Sigmoid colon (tissue), 4 donors: ENCODE measurements around the gene NCOA7.

Source experiments
- CTCF ChIP-seq, 4 experiments: fragments of 450-650 bp in 3 of 4; fragments of 200-600 bp in 1 of 4; IDR thresholded peaks; one replicate each; pipeline ENCODE4 v1.5.1; 2016 to 2019; ENCODE audit warnings: antibody characterized with exemption in 4 of 4, mild to moderate bottlenecking in 3 of 4, moderate library complexity in 2 of 4
- EP300 ChIP-seq, 4 donors: sonication (generic); formaldehyde crosslinking; IDR thresholded peaks; one replicate each; pipeline ENCODE4 v1.6.1; 2017; ENCODE audit warnings: antibody characterized with exemption in 4 of 4
- POLR2A ChIP-seq, 2 donors: fragments of 450-650 bp; IDR thresholded peaks; one replicate each; pipeline ENCODE4 v1.6.1; 2016; ENCODE audit warnings: antibody characterized with exemption in 2 of 2, mild to moderate bottlenecking in 2 of 2, moderate library complexity in 2 of 2
- POLR2AphosphoS5 ChIP-seq, 4 donors: sonication (generic); formaldehyde crosslinking; IDR thresholded peaks; one replicate each; pipeline ENCODE4 v1.6.1; 2017; ENCODE audit warnings: antibody characterized with exemption in 4 of 4

GRCh38 chr6:125766641-125767040 lies 24.1 kb upstream of the NCOA7 start:
- no peak for TF ChIP-seq CTCF (IDR thresholded peaks at IDR 0.05)
- no peak for TF ChIP-seq POLR2A (IDR thresholded peaks at IDR 0.05)
- no peak for TF ChIP-seq POLR2AphosphoS5 (IDR thresholded peaks at IDR 0.05)
- TF ChIP-seq EP300 (IDR thresholded peaks at IDR 0.05), result no peak
